Measurements from ENCODE around the gene TMEM43. TPM values are rescaled to one million over a fixed set of nuclear protein-coding genes. Genes with fewer than 3 reads are reported as not detected.

The TMEM43 gene
- polyA plus RNA-seq, 1 of the 3 experiments (the other 2 are of a cell fraction) = 105 TPM

Other genes with a start within 250 kb of the TMEM43 start
- not detected in 2 replicates for gene WNT7A, start 245.0 kb upstream of the TMEM43 start, polyA plus RNA-seq (2012; rRNA removed)
- gene CHCHD4, start 182 bp upstream of the TMEM43 start, polyA plus RNA-seq (2012; rRNA removed) = 15.4 and 17.3 TPM in 2 replicates
- gene XPC, start 53.5 kb downstream of the TMEM43 start, polyA plus RNA-seq (2012; rRNA removed) = 50.0 and 52.0 TPM in 2 replicates
- 5.1 and 6.4 TPM in 2 replicates for gene LSM3, start 53.8 kb downstream of the TMEM43 start, polyA plus RNA-seq (2012; rRNA removed)